ENCODE measurements around the gene MYB. TPM values are rescaled to one million over a fixed set of nuclear protein-coding genes. Genes with fewer than 3 reads are reported as not detected.

Gene MYB
- total and polyA plus RNA-seq, 2 of the 8 experiments (the other 6 are each of a cell fraction or from before 2014, with no cell fraction given), result 4.0 to 7.6 TPM

- TF ChIP-seq CHD7 (IDR thresholded peaks at IDR 0.05; ENCODE audit: insufficient replicate concordance, low read length) (no peak), RXRA (IDR thresholded peaks at IDR 0.05; ENCODE audit: insufficient read depth, low read depth, low read length) (no peak), EGR1 (IDR thresholded peaks at IDR 0.05; ENCODE audit: borderline replicate concordance, low read depth, low read length) (no peak), SUZ12 (IDR thresholded peaks at IDR 0.05; ENCODE audit: low read length) (no peak), HDAC2 (IDR thresholded peaks at IDR 0.05; ENCODE audit: borderline replicate concordance in 1 of 2, low read depth in 2 of 2, low read length in 2 of 2) (no peak), SAP30 (IDR thresholded peaks at IDR 0.05; ENCODE audit: insufficient read depth, insufficient replicate concordance, low read length) (no peak), CHD2 (IDR thresholded peaks at IDR 0.05; ENCODE audit: low read length) (no peak), JUND (IDR thresholded peaks at IDR 0.05; ENCODE audit: low read length) (no peak), E2F6 (IDR thresholded peaks at IDR 0.05) (no peak)
Observed at GRCh38 chr6:135173242-135173988, 7.7 kb upstream of the MYB start (continued).

Measured in H1 (cell line).